Calu3 (cell line): ENCODE measurements around the gene ATP5MK. TPM values are rescaled to one million over a fixed set of nuclear protein-coding genes. Genes with fewer than 3 reads are reported as not detected.

Source experiments
- BruUV-seq: library from RNA; stranded (reverse); fragments of 400-500 nt; replicated peaks from 2 replicates; lab custom pipeline; 2021; lab: Mats Ljungman, UMichigan
- CTCF ChIA-PET: fragments of 300-600 bp; sonication (Branson Sonifier 250); formaldehyde crosslinking; loops from one replicate; lab custom pipeline; 2022; ENCODE audit warnings: antibody characterized with exemption; lab: Charles Lee
- DNase-seq: peaks from one replicate; pipeline ENCODE4 v3.0.0; 2022
- H3K27ac Mint-ChIP-seq: one replicate; pipeline ENCODE4 v1.8.0; 2022; ENCODE audit warnings: mixed read lengths; ENCODE audit not compliant: unreplicated experiment
- H3K27me3 Mint-ChIP-seq: one replicate; pipeline ENCODE4 v1.8.0; 2022; ENCODE audit warnings: mixed read lengths; ENCODE audit not compliant: unreplicated experiment
- H3K36me3 Mint-ChIP-seq: one replicate; pipeline ENCODE4 v1.8.0; 2022; ENCODE audit warnings: mild to moderate bottlenecking, moderate library complexity, mixed read lengths; ENCODE audit not compliant: insufficient read depth, unreplicated experiment
- H3K4me1 Mint-ChIP-seq: one replicate; pipeline ENCODE4 v1.8.0; 2022; ENCODE audit warnings: mild to moderate bottlenecking, low read depth, mixed read lengths; ENCODE audit not compliant: unreplicated experiment
- H3K4me3 Mint-ChIP-seq: one replicate; pipeline ENCODE4 v1.8.0; 2022; ENCODE audit warnings: mild to moderate bottlenecking, low read depth, moderate library complexity, mixed read lengths; ENCODE audit not compliant: unreplicated experiment
- H3K9me3 Mint-ChIP-seq: one replicate; pipeline ENCODE4 v1.8.0; 2022; ENCODE audit warnings: low read depth, mixed read lengths; ENCODE audit not compliant: unreplicated experiment
- CTCF ChIP-seq: fragments of 200-600 bp; IDR thresholded peaks from one replicate; pipeline ENCODE4 v1.8.0; 2022; ENCODE audit warnings: antibody characterized with exemption; ENCODE audit not compliant: unreplicated experiment
- intact Hi-C: fragments of 100-400 bp; cut with micrococcal nuclease; formaldehyde crosslinking; loops from one replicate; pipeline ENCODE4 v1.10.0; 2022; ENCODE audit not compliant: unreplicated experiment
- microRNA-seq: library from miRNA; unstranded; fragments of <30 nt; microRNA quantifications from one replicate; pipeline ENCODE4 v1.2.0, GENCODE V29; 2022
- total RNA-seq: library from RNA; stranded (reverse); gene quantifications from 2 replicates; pipeline ENCODE4 v1.2.3, GENCODE V29; 2022

The ATP5MK gene
- total RNA-seq, 1 experiment from 2014 or later = 203 TPM

- no peaks in the 10 kb centered on the region for H3K9me3 Mint-ChIP-seq
- CTCF ChIA-PET = interaction anchor here (0.7 kb wide), 3 partner anchors 133 to 377 kb away, joined by 3 to 4 read pairs (median 3); no protein-coding TSS in a partner anchor
- peaks cover 16% of the 10 kb centered on the region for H3K36me3 Mint-ChIP-seq
- H3K4me1 Mint-ChIP-seq = no peaks in the 10 kb centered on the region
- intact Hi-C loops = no loop called here
- H3K27ac Mint-ChIP-seq = no peak overlapping the region
- no peaks in the 10 kb centered on the region for H3K27me3 Mint-ChIP-seq
- H3K4me3 Mint-ChIP-seq = no peak overlapping the region
- no peak for DNase-seq
- no TSS peak for BruUV-seq
- TF ChIP-seq CTCF = no peak
Measured at GRCh38 chr10:103353281-103353680, 43.0 kb downstream of the ATP5MK start.

GRCh38 chr10:103350517-103351260 is 45.6 kb downstream of the ATP5MK start, which contains the start of gene PCGF6:
TSS of gene PCGF6 (minus strand) at chr10:103351140. CDS start at chr10:103351066, 74 bp downstream.
- H3K27ac Mint-ChIP-seq = no peak within 1 kb of the TSS
- no peaks in the 10 kb centered on the region for H3K9me3 Mint-ChIP-seq
- H3K4me3 Mint-ChIP-seq = peak within 1 kb of the TSS; percentile 90
- H3K4me1 Mint-ChIP-seq = no peaks in the 10 kb centered on the region
- DNase-seq = peak; percentile 82
- no TSS peak for BruUV-seq
- TF ChIP-seq CTCF = no peak
- H3K36me3 Mint-ChIP-seq = peaks cover 16% of the 10 kb centered on the region
- CTCF ChIA-PET = no interaction called here
- intact Hi-C loops = no loop called here
- H3K27me3 Mint-ChIP-seq = no peaks in the 10 kb centered on the region

GRCh38 chr10:103350175-103350516 is 46.1 kb downstream of the ATP5MK start:
- CTCF ChIA-PET = no interaction called here
- intact Hi-C loops = no loop called here
- peak overlapping the region; percentile 90 for H3K4me3 Mint-ChIP-seq
- H3K27ac Mint-ChIP-seq = no peak overlapping the region
- no peak for TF ChIP-seq CTCF
- H3K4me1 Mint-ChIP-seq = no peaks in the 10 kb centered on the region
- BruUV-seq = no TSS peak
- no peaks in the 10 kb centered on the region for H3K27me3 Mint-ChIP-seq
- H3K36me3 Mint-ChIP-seq = peaks cover 16% of the 10 kb centered on the region
- no peaks in the 10 kb centered on the region for H3K9me3 Mint-ChIP-seq
- no peak for DNase-seq

Small RNA genes lying within 50 kb of the gene (microRNA-seq; reads per million reads assigned to microRNA genes)
- gene MIR1307 = 6,203 reads per million, percentile 94 among the genes with 10 or more reads in this experiment

Other genes starting within 250 kb of the ATP5MK start
- 70.0 and 75.8 TPM in 2 replicates for gene NT5C2, start 203.2 kb downstream of the ATP5MK start, total RNA-seq
- gene RPEL1, start 150.6 kb downstream of the ATP5MK start, total RNA-seq = 0.57 and 0.61 TPM in 2 replicates
- gene INA, start 119.3 kb downstream of the ATP5MK start, total RNA-seq = 1.3 and 1.9 TPM in 2 replicates
- 4.5 and 4.8 TPM in 2 replicates for gene PCGF6, start 45.3 kb downstream of the ATP5MK start, total RNA-seq
- 2.5 and 2.9 TPM in 2 replicates for gene TAF5, start 28.5 kb downstream of the ATP5MK start, total RNA-seq
- 33.0 and 41.3 TPM in 2 replicates for gene PDCD11, start 151 bp upstream of the ATP5MK start, total RNA-seq
- 0.45 and 0.81 TPM in 2 replicates for gene CALHM2, start 55.9 kb upstream of the ATP5MK start, total RNA-seq
- not detected in 2 replicates for gene CALHM1, start 62.4 kb upstream of the ATP5MK start, total RNA-seq
- not detected in 2 replicates for gene CALHM3, start 82.8 kb upstream of the ATP5MK start, total RNA-seq
- gene NEURL1, start 97.2 kb upstream of the ATP5MK start, total RNA-seq = 0.22 TPM in 1 of 2 replicates, not detected in the other